K562 (cell line): ENCODE data around the gene FIS1. TPM values are rescaled to one million over a fixed set of nuclear protein-coding genes. Genes with fewer than 3 reads are reported as not detected.

Source experiments
- ATAC-seq: fragments of 200-7000 bp; cut with Tn5 transposase; 3 replicates; pipeline ENCODE4 v1.9.1; 2020; ENCODE audit warnings: moderate library complexity
- BruUV-seq: library from RNA; stranded (reverse); fragments of 400-500 nt; replicated peaks from 2 replicates; lab custom pipeline; 2021; lab: Mats Ljungman, UMichigan
- CTCF ChIA-PET: fragments of 300-600 bp; formaldehyde crosslinking; extraction: SDS; loops from one replicate; lab custom pipeline; 2021; ENCODE audit warnings: low intra/inter-chr PET ratio; lab: Yijun Ruan, JAX
- POLR2A ChIA-PET: fragments of 300-600, 350-650 bp; sonication (Branson Sonifier 250); formaldehyde crosslinking; extraction: SDS; loops from one replicate; lab custom pipeline; 2021; ENCODE audit warnings: antibody characterized with exemption, inconsistent platforms; lab: Yijun Ruan, JAX
- DNase-seq, 4 experiments: peaks; one replicate each; pipeline versions ENCODE4 v3.0.0 to v3.0.0-alpha.2; 2011 to 2018; ENCODE audit warnings: low spot score in 3 of 4, mixed read lengths in 3 of 4; ENCODE audit errors: extremely low read depth in 1 of 4
- FAIRE-seq: peaks from 2 replicates; lab custom pipeline; 2011; peaks lifted over from hg19 to GRCh38; lab: Jason Lieb, UNC
- H2AFZ ChIP-seq: 2 replicates; pipeline ENCODE4 v1.6.0; 2011; ENCODE audit warnings: low read depth, low read length, control low read depth, inconsistent platforms
- H3K27ac ChIP-seq: fragments of 200-600 bp; 3 replicates; pipeline ENCODE4 v1.8.0; 2011; ENCODE audit warnings: low read depth, mild to moderate bottlenecking, control low read depth, inconsistent platforms, low read length, moderate library complexity, mixed read lengths; ENCODE audit errors: extremely low read depth
- H3K27me3 ChIP-seq, 2 experiments: fragments of 300-600 bp in 1 of 2; 2 replicates in 1 of 2; 3 replicates in 1 of 2; pipeline versions ENCODE4 v1.6.0 to v1.8.0; 2011; ENCODE audit warnings: inconsistent platforms in 2 of 2, low read length in 2 of 2, mild to moderate bottlenecking in 1 of 2, mixed read lengths in 1 of 2, moderate library complexity in 1 of 2; ENCODE audit not compliant: control insufficient read depth in 2 of 2, insufficient read depth in 2 of 2
- H3K36me3 ChIP-seq: fragments of 300-600 bp; 3 replicates; pipeline ENCODE4 v1.8.0; 2011; ENCODE audit warnings: mild to moderate bottlenecking, low read length, inconsistent platforms; ENCODE audit not compliant: control insufficient read depth, insufficient read depth
- H3K4me1 ChIP-seq, 2 experiments: fragments of 200-600 bp in 1 of 2; replicated peaks in 1 of 2; 2 replicates in 1 of 2; 3 replicates in 1 of 2; pipeline versions ENCODE4 v1.5.1 to v1.8.0; 2011; ENCODE audit warnings: inconsistent platforms in 2 of 2, low read length in 2 of 2, mild to moderate bottlenecking in 1 of 2, mixed read lengths in 1 of 2, moderate library complexity in 1 of 2; ENCODE audit not compliant: control insufficient read depth in 2 of 2, insufficient read depth in 2 of 2
- H3K4me2 ChIP-seq: 2 replicates; pipeline ENCODE4 v1.6.1; 2011; ENCODE audit warnings: low read length, control low read depth, inconsistent platforms, mixed read lengths; ENCODE audit not compliant: insufficient read depth
- H3K4me3 ChIP-seq: fragments of 200-600 bp; sonication (generic), shearing (Covaris generic); 2 replicates; pipeline ENCODE4 v1.5.1; 2016; ENCODE audit warnings: control low read depth, inconsistent platforms
- H3K79me2 ChIP-seq: fragments of 200-600 bp; 3 replicates; pipeline ENCODE4 v1.8.0; 2011; ENCODE audit warnings: low read length, inconsistent platforms; ENCODE audit not compliant: control insufficient read depth, insufficient read depth
- H3K9ac ChIP-seq, 2 experiments: 2 replicates each; pipeline versions ENCODE4 v1.6.0 to v1.6.1; 2011; ENCODE audit warnings: low read depth in 2 of 2, low read length in 2 of 2, control low read depth in 1 of 2, inconsistent platforms in 1 of 2, mild to moderate bottlenecking in 1 of 2, mixed read lengths in 1 of 2; ENCODE audit not compliant: insufficient read depth in 1 of 2
- H3K9me1 ChIP-seq: one replicate; pipeline ENCODE4 v1.6.0; 2011; ENCODE audit warnings: inconsistent platforms, mild to moderate bottlenecking, low read length, moderate library complexity; ENCODE audit not compliant: control insufficient read depth, insufficient read depth
- H3K9me3 ChIP-seq: replicated peaks from 2 replicates; pipeline ENCODE4 v1.5.1; 2011; ENCODE audit warnings: low read depth, low read length, inconsistent platforms; ENCODE audit not compliant: control insufficient read depth, insufficient read depth
- H4K20me1 ChIP-seq: replicated peaks from 2 replicates; pipeline ENCODE4 v1.6.1; 2011; ENCODE audit warnings: low read length, inconsistent platforms, mixed read lengths; ENCODE audit not compliant: control insufficient read depth, insufficient read depth
- ATF1 ChIP-seq, 2 experiments: fragments of 450-650 bp in 1 of 2; IDR thresholded peaks; 2 replicates each; pipeline ENCODE4 v1.6.1; 2016; ENCODE audit warnings: missing compliant biosample characterization in 1 of 2, missing genetic modification characterization in 1 of 2
- ATF3 ChIP-seq, 2 experiments: fragments of 450-650 bp in 1 of 2; sonication (generic) in 1 of 2; formaldehyde crosslinking in 1 of 2; IDR thresholded peaks in 1 of 2; conservative IDR thresholded peaks in 1 of 2; 2 replicates each; pipeline versions ENCODE4 v1.6.1 to v1.8.1; 2016 to 2023; ENCODE audit warnings: mild to moderate bottlenecking in 2 of 2, moderate library complexity in 2 of 2, inconsistent platforms in 1 of 2, missing genetic modification reagents in 1 of 2
- ATF7 ChIP-seq: fragments of 450-650 bp; IDR thresholded peaks from 2 replicates; pipeline ENCODE4 v1.7.1; 2014; ENCODE audit warnings: mild to moderate bottlenecking, moderate library complexity
- CBX2 ChIP-seq: fragments of 200-600 bp; sonication (generic); IDR thresholded peaks from one replicate; pipeline ENCODE4 v1.6.1; 2012; ENCODE audit warnings: mild to moderate bottlenecking, low read length, inconsistent platforms; ENCODE audit not compliant: insufficient read depth, poor library complexity, severe bottlenecking
- CREB1 ChIP-seq, 2 experiments: sonication (generic) in 1 of 2; formaldehyde crosslinking in 1 of 2; IDR thresholded peaks; 2 replicates each; pipeline versions ENCODE4 v1.6.1 to v1.8.0; 2012 to 2022; ENCODE audit warnings: inconsistent platforms in 1 of 2, mild to moderate bottlenecking in 1 of 2, missing genetic modification reagents in 1 of 2, moderate library complexity in 1 of 2
- CREM ChIP-seq: IDR thresholded peaks from 2 replicates; pipeline ENCODE4 v1.6.1; 2014; ENCODE audit warnings: antibody characterized with exemption, low read depth
- ERF ChIP-seq: fragments of 450-650 bp; formaldehyde crosslinking; IDR thresholded peaks from 2 replicates; pipeline ENCODE4 v1.4.0; 2020; ENCODE audit warnings: mild to moderate bottlenecking, mixed read lengths
- ZBTB33 ChIP-seq: sonication (generic); formaldehyde crosslinking; IDR thresholded peaks from 2 replicates; pipeline ENCODE4 v1.8.1; 2023; ENCODE audit warnings: mild to moderate bottlenecking, missing genetic modification reagents
- WGBS: fragments of 100-300 bp; shearing (Covaris generic); methylation state at CpG from one replicate; pipeline ENCODE4 v1.1.6; 2016; ENCODE audit warnings: low coverage, mixed read lengths; ENCODE audit not compliant: insufficient coverage; ENCODE audit errors: missing lambda C conversion rate; 5-methylcytosine and 5-hydroxymethylcytosine counted together
- in situ Hi-C: fragments of 300-500 bp; cut with MboI; formaldehyde crosslinking; loops from 4 replicates; pipeline ENCODE4 v1.15.0; 2018; ENCODE audit warnings: inconsistent platforms, mixed read lengths
- intact Hi-C: fragments of 100-400 bp; cut with micrococcal nuclease; formaldehyde crosslinking; loops from 2 replicates; pipeline ENCODE4 v1.14.2; 2022
- polyA plus RNA-seq, 8 experiments: library from polyadenylated mRNA; depleted of rRNA in 4 of 8; stranded (reverse) in 5 of 8; unstranded in 3 of 8; fragments of >200 nt; fragmentation: Nextera tagmentation in 2 of 8; fragmentation: Illumina TruSeq in 1 of 8; extraction: Ambion mirVana in 2 of 8; extraction: Trizol in 1 of 8; gene quantifications; 2 replicates each; pipeline versions ENCODE4 v1.2.1 to v1.2.3, GENCODE V29; 2011 to 2014; ENCODE audit warnings: inconsistent platforms in 1 of 8, missing spikeins in 1 of 8
- total RNA-seq, 7 experiments: library from RNA; depleted of rRNA in 6 of 7; stranded (reverse); fragments of >200 nt in 6 of 7; fragmentation: Illumina TruSeq in 2 of 7; extraction: Trizol in 2 of 7; gene quantifications; 2 replicates each; pipeline versions ENCODE4 v1.2.1 to v1.2.3, GENCODE V29; 2011 to 2021; ENCODE audit warnings: low replicate concordance in 1 of 7

FIS1 gene
- total and polyA plus RNA-seq, 9 of the 15 experiments (the other 6 are each of a cell fraction or from before 2014, with no cell fraction given) = 86.0 to 257 (median 144) TPM

DNA sequence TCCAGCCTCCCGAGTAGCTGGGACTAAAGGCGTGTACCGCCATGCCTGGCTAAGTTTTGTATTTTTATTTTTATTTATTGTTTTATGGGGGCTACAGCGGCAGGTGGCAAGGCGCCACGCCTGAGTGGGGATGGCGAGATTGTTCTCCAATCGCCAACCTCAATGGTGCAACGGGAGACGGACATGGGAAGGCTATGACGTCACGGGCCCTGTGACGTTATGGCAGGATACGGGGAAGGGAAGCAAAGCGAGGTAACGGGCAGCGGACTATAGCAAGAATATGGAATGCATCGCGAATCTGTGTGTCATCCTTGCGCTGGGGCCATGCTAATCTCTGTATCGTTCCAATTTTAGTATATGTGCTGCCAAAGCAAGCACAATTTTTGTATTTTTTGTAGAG is 24.8 kb upstream of the FIS1 start:
- no peak for DNase-seq
- H2AFZ ChIP-seq = no peak overlapping the region
- peaks cover 11 to 26% of the 10 kb centered on the region in 2 experiments; a peak in 4 of 5 replicates for H3K27me3 ChIP-seq
- 59% methylated on average over 21 of the region's 21 CpGs for WGBS
- no peak overlapping the region for H3K4me3 ChIP-seq
- BruUV-seq = no TSS peak
- no peak for ATAC-seq
- H3K9ac ChIP-seq = no peak overlapping the region; a peak in 1 of 4 replicates
- H3K9me3 ChIP-seq = no peaks in the 10 kb centered on the region; the same call in 1 of the 2 replicates
- in situ Hi-C loops (no loop called here), intact Hi-C loops (no loop called here)
- no peaks in the 10 kb centered on the region for H3K9me1 ChIP-seq
- FAIRE-seq = no peak
- H3K27ac ChIP-seq = no peak overlapping the region
- no peaks in the 10 kb centered on the region for H3K79me2 ChIP-seq
- TF ChIP-seq ERF (CRISPR knock-in tag) = no peak
- TF ChIP-seq ZBTB33 (CRISPR knock-in tag) = peak; percentile 52; the same call in 1 of the 2 replicates
- no peak for TF ChIP-seq CBX2
- peak; percentile 56 for TF ChIP-seq ATF7
- peak; percentile 31; the same call in 1 of the 2 replicates for TF ChIP-seq CREB1 (IDR thresholded peaks at IDR 0.05)
- no peak for TF ChIP-seq CREB1 (CRISPR knock-in tag; IDR thresholded peaks at IDR 0.05)
- 0 out of 2 replicates have a peak, but pooled peaks have one; percentile 30 for TF ChIP-seq ATF1 (CRISPR knock-in tag; IDR thresholded peaks at IDR 0.05)
- peak; percentile 92 for TF ChIP-seq ATF1 (tag; IDR thresholded peaks at IDR 0.05)
- TF ChIP-seq ATF3 (IDR thresholded peaks at IDR 0.05) = peak; percentile 53
- TF ChIP-seq ATF3 (CRISPR knock-in tag; conservative IDR thresholded peaks at IDR 0.05) = no peak
- peak; percentile 90 for TF ChIP-seq CREM
- no peaks in the 10 kb centered on the region for H3K36me3 ChIP-seq
- ChIA-PET POLR2A (interaction anchor here (1.2 kb wide), 1 partner anchor 16 kb away, joined by 3 read pairs; no protein-coding TSS in a partner anchor), CTCF (no interaction called here)
- H3K4me2 ChIP-seq = no peak overlapping the region
- no peaks in the 10 kb centered on the region for H4K20me1 ChIP-seq
- H3K4me1 ChIP-seq = peaks cover 5 to 7% of the 10 kb centered on the region in 2 experiments; a peak in 4 of 5 replicates
